A673 (cell line): Measurements from ENCODE around the gene FAM234B. TPM values are rescaled to one million over a fixed set of nuclear protein-coding genes. Genes with fewer than 3 reads are reported as not detected.

Experiments
- BruUV-seq: library from RNA; stranded (reverse); fragments of 400-500 nt; replicated peaks from 2 replicates; lab custom pipeline; 2021; lab: Mats Ljungman, UMichigan
- CTCF ChIA-PET: fragments of 300-600 bp; sonication (Branson Sonifier 250); formaldehyde crosslinking; loops from one replicate; lab custom pipeline; 2022; ENCODE audit warnings: antibody characterized with exemption; lab: Charles Lee
- POLR2A ChIA-PET: fragments of 300-600 bp; sonication (Branson Sonifier 250); formaldehyde crosslinking; loops from one replicate; lab custom pipeline; 2022; ENCODE audit warnings: antibody characterized with exemption; ENCODE audit not compliant: low non-redundant PET; lab: Charles Lee
- DNase-seq: peaks from one replicate; pipeline ENCODE4 v3.0.0-alpha.2; 2015; ENCODE audit warnings: low spot score
- H3K27ac ChIP-seq: fragments of 200-600 bp; sonication (generic); 2 replicates; pipeline ENCODE4 v1.5.1; 2016; ENCODE audit warnings: mixed run types, low read depth, mild to moderate bottlenecking, mixed read lengths, antibody characterized with exemption, low read length; ENCODE audit not compliant: poor library complexity, severe bottlenecking
- H3K27me3 ChIP-seq: fragments of 200-600 bp; sonication (generic); replicated peaks from 2 replicates; pipeline ENCODE4 v1.6.1; 2017; ENCODE audit warnings: mixed run types, low read depth, mild to moderate bottlenecking, mixed read lengths, antibody characterized with exemption, low read length; ENCODE audit not compliant: insufficient read depth, poor library complexity
- H3K36me3 ChIP-seq: fragments of 200-600 bp; sonication (generic); 2 replicates; pipeline ENCODE4 v1.6.1; 2016; ENCODE audit warnings: mixed run types, mild to moderate bottlenecking, mixed read lengths, antibody characterized with exemption, low read length; ENCODE audit not compliant: insufficient read depth, poor library complexity, severe bottlenecking
- H3K4me1 ChIP-seq: fragments of 200-600 bp; sonication (generic); 2 replicates; pipeline ENCODE4 v1.6.1; 2017; ENCODE audit warnings: mixed run types, mild to moderate bottlenecking, mixed read lengths, antibody characterized with exemption, low read length; ENCODE audit not compliant: insufficient read depth, poor library complexity, severe bottlenecking
- H3K4me3 ChIP-seq: fragments of 200-600 bp; sonication (generic); 2 replicates; pipeline ENCODE4 v1.5.1; 2016; ENCODE audit warnings: low read depth, mixed run types, mild to moderate bottlenecking, mixed read lengths, low read length; ENCODE audit not compliant: poor library complexity, severe bottlenecking
- H3K9me3 ChIP-seq: fragments of 200-600 bp; sonication (generic); 2 replicates; pipeline ENCODE4 v1.6.1; 2016; ENCODE audit warnings: mixed run types, low read depth, mild to moderate bottlenecking, mixed read lengths, antibody characterized with exemption, low read length; ENCODE audit not compliant: poor library complexity, severe bottlenecking
- CTCF ChIP-seq: fragments of 300-800, 200-600 bp; sonication (generic); conservative IDR thresholded peaks from 2 replicates; pipeline ENCODE4 v1.5.1; 2017; ENCODE audit warnings: low read depth, mild to moderate bottlenecking, antibody characterized with exemption, low read length, moderate library complexity, mixed read lengths
- EZH2 ChIP-seq: fragments of 200-600 bp; sonication (generic); IDR thresholded peaks from 2 replicates; pipeline ENCODE4 v1.6.1; 2017; ENCODE audit warnings: borderline replicate concordance, low read depth, mild to moderate bottlenecking, mixed read lengths, antibody characterized with exemption, low read length; ENCODE audit not compliant: poor library complexity, severe bottlenecking
- intact Hi-C: fragments of 100-400 bp; cut with micrococcal nuclease; formaldehyde crosslinking; loops from one replicate; pipeline ENCODE4 v1.10.0; 2022; ENCODE audit not compliant: unreplicated experiment
- total RNA-seq: library from RNA; stranded (reverse); gene quantifications from 2 replicates; pipeline ENCODE4 v1.2.3, GENCODE V29; 2021

FAM234B gene
- total RNA-seq, 1 experiment from 2014 or later, result 11.8 TPM

GRCh38 chr12:13088496-13088895 lies 44.3 kb downstream of the FAM234B start:
- no TSS peak for BruUV-seq
- intact Hi-C loops, result no loop called here
- H3K9me3 ChIP-seq, result no peaks in the 10 kb centered on the region
- H3K4me3 ChIP-seq, result no peak overlapping the region
- H3K27ac ChIP-seq, result no peak overlapping the region
- CTCF ChIA-PET, result no interaction called here
- H3K27me3 ChIP-seq, result no peaks in the 10 kb centered on the region
- H3K36me3 ChIP-seq, result peaks cover 3% of the 10 kb centered on the region
- DNase-seq, result no peak
- TF ChIP-seq EZH2 (no peak), CTCF (no peak)
- POLR2A ChIA-PET, result no interaction called here
- H3K4me1 ChIP-seq, result peaks cover 11% of the 10 kb centered on the region

GRCh38 chr12:13090054-13090453 lies 45.9 kb downstream of the FAM234B start:
- H3K36me3 ChIP-seq, result peaks cover 3% of the 10 kb centered on the region
- TF ChIP-seq CTCF (no peak), EZH2 (no peak)
- H3K27me3 ChIP-seq, result no peaks in the 10 kb centered on the region
- DNase-seq, result no peak
- H3K4me3 ChIP-seq, result no peak overlapping the region
- H3K4me1 ChIP-seq, result peaks cover 25% of the 10 kb centered on the region
- H3K9me3 ChIP-seq, result no peaks in the 10 kb centered on the region
- no peak overlapping the region for H3K27ac ChIP-seq
- intact Hi-C loops, result no loop called here
- no TSS peak for BruUV-seq
- POLR2A ChIA-PET, result no interaction called here
- CTCF ChIA-PET, result no interaction called here

GRCh38 chr12:13091832-13092231 lies 47.7 kb downstream of the FAM234B start:
- intact Hi-C loops, result no loop called here

More at GRCh38 chr12:13091832-13092231, 47.7 kb downstream of the FAM234B start:
- no peak overlapping the region for H3K27ac ChIP-seq
- BruUV-seq, result no TSS peak
- no peak overlapping the region for H3K4me3 ChIP-seq
- H3K36me3 ChIP-seq, result no peaks in the 10 kb centered on the region
- DNase-seq, result no peak
- ChIA-PET POLR2A (no interaction called here), CTCF (no interaction called here)
- no peaks in the 10 kb centered on the region for H3K9me3 ChIP-seq
- H3K4me1 ChIP-seq, result peaks cover 34% of the 10 kb centered on the region
- TF ChIP-seq CTCF, result no peak
- H3K27me3 ChIP-seq, result no peaks in the 10 kb centered on the region
